ENCODE measurements around the gene HLA-DMA. TPM values are rescaled to one million over a fixed set of nuclear protein-coding genes. Genes with fewer than 3 reads are reported as not detected.

HLA-DMA gene
- total and polyA plus RNA-seq, 4 donors = 6.2 to 15.1 (median 8.9) TPM

DNA sequence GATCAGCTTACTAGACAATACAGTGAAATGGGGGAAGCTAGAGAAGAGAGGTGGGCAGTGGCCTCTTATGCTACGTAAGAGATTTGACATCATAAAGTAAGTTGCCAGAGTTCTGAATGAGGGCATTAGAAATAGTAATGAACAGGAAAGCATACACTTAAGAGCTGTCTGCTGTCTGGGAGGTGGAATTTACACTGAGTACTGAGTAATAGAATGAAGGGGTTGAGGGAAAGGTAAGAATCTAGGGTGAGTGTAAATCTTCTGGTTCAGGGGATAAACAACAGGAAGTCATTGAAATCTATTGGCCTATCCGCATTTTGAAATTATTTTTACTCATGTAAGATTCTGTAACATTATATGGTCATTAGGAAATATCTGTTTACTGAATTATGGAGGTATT is 47.8 kb downstream of the HLA-DMA start:
- WGBS = 64% methylated on average over 2 of the region's 2 CpGs
- DNase-seq (ENCODE audit: low spot score) = no peak
- no peaks in the 10 kb centered on the region for H3K36me3 ChIP-seq (ENCODE audit: control insufficient read depth in 4 of 4, insufficient read depth in 3 of 4, low read depth in 1 of 4, low read length in 3 of 4)
- H3K27me3 ChIP-seq (ENCODE audit: control insufficient read depth in 4 of 4, insufficient read depth in 4 of 4, low read length in 3 of 4) = no peaks in the 10 kb centered on the region
- TF ChIP-seq JUND (IDR thresholded peaks at IDR 0.05) = no peak
- H3K27ac ChIP-seq (ENCODE audit: low read depth in 1 of 2, low read length in 2 of 2) = no peak overlapping the region
- no peak overlapping the region for H3K4me3 ChIP-seq (ENCODE audit: low read depth in 1 of 3, low read length in 3 of 3)
- H3K4me1 ChIP-seq (ENCODE audit: control insufficient read depth in 4 of 4, insufficient read depth in 4 of 4, low read length in 3 of 4) = peaks cover 0 to 2% (median 0%) of the 10 kb centered on the region in 4 donors
- H3K9ac ChIP-seq (ENCODE audit: low read depth in 1 of 2, low read length in 2 of 2) = no peak overlapping the region
- H3K9me3 ChIP-seq (ENCODE audit: control insufficient read depth in 4 of 4, low read length in 3 of 4) = no peaks in the 10 kb centered on the region

DNA sequence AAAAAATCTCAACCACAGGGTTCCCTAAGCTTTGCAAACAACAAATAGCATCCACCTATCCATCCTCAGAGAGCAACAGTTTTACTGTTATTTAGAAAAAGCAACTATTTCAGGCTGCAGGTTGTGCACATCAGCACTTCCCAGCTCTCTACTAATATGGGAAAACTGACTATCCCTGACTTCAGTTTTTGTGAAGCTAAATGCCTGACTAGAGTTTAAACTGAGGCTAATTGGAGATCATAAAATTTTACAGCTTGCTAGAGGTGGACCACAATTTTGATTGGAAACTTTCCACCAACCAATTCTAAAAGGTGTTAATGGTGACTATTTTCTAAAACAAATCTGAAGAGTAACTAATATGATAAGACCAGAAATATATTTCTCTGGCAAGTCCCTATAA is 48.9 kb downstream of the HLA-DMA start:
- Histone ChIP-seq H3K27me3 (ENCODE audit: control insufficient read depth in 4 of 4, insufficient read depth in 4 of 4, low read length in 3 of 4) (no peaks in the 10 kb centered on the region), H3K27ac (ENCODE audit: low read depth in 1 of 2, low read length in 2 of 2) (no peak overlapping the region), H3K4me3 (ENCODE audit: low read depth in 1 of 3, low read length in 3 of 3) (no peak overlapping the region), H3K4me1 (ENCODE audit: control insufficient read depth in 4 of 4, insufficient read depth in 4 of 4, low read length in 3 of 4) (peaks cover 0 to 2% (median 0%) of the 10 kb centered on the region in 4 donors), H3K9ac (ENCODE audit: low read depth in 1 of 2, low read length in 2 of 2) (no peak overlapping the region), H3K9me3 (ENCODE audit: control insufficient read depth in 4 of 4, low read length in 3 of 4) (no peaks in the 10 kb centered on the region), H3K36me3 (ENCODE audit: control insufficient read depth in 4 of 4, insufficient read depth in 3 of 4, low read depth in 1 of 4, low read length in 3 of 4) (no peaks in the 10 kb centered on the region)
- DNase-seq (ENCODE audit: low spot score) = no peak
- no peak for TF ChIP-seq HNF4G (IDR thresholded peaks at IDR 0.05)
- no peak for TF ChIP-seq EGR1 (IDR thresholded peaks at IDR 0.05; ENCODE audit: low read depth in 2 of 2)
- TF ChIP-seq JUND (IDR thresholded peaks at IDR 0.05) = no peak
- TF ChIP-seq RXRA (IDR thresholded peaks at IDR 0.05) = no peak
- TF ChIP-seq, protein P1, sequence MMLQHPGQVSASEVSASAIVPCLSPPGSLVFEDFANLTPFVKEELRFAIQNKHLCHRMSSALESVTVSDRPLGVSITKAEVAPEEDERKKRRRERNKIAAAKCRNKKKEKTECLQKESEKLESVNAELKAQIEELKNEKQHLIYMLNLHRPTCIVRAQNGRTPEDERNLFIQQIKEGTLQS (IDR thresholded peaks at IDR 0.05) = no peak
- no peak for TF ChIP-seq NR2F2 (IDR thresholded peaks at IDR 0.05)
- TF ChIP-seq HNF4A (conservative IDR thresholded peaks at IDR 0.05) = no peak
- no peak for TF ChIP-seq FOXA2 (IDR thresholded peaks at IDR 0.05)
- TF ChIP-seq GABPA (IDR thresholded peaks at IDR 0.05 in 1 of 2, conservative IDR thresholded peaks at IDR 0.05 in 1 of 2) = no peak
- TF ChIP-seq, protein P2, sequence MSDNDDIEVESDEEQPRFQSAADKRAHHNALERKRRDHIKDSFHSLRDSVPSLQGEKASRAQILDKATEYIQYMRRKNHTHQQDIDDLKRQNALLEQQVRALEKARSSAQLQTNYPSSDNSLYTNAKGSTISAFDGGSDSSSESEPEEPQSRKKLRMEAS (IDR thresholded peaks at IDR 0.05) = no peak

Other genes with a start within 250 kb of the HLA-DMA start
- gene HLA-DQA2, start 211.7 kb downstream of the HLA-DMA start, total RNA-seq = under 1 TPM in 1 of 2 donors, not detected in 1; 0.23 TPM
- under 1 TPM; 0.16 to 0.32 TPM for gene HLA-DQA2, start 211.7 kb downstream of the HLA-DMA start, polyA plus RNA-seq
- gene HLA-DQB2, start 189.6 kb downstream of the HLA-DMA start, total RNA-seq = not detected
- gene HLA-DQB2, start 189.6 kb downstream of the HLA-DMA start, polyA plus RNA-seq = under 1 TPM in 1 of 2 donors, not detected in 1; 0.32 TPM
- under 1 TPM in 1 of 2 donors, not detected in 1; 0.25 TPM for gene HLA-DOB, start 136.1 kb downstream of the HLA-DMA start, total RNA-seq
- under 1 TPM; 0.16 to 0.67 TPM for gene HLA-DOB, start 136.1 kb downstream of the HLA-DMA start, polyA plus RNA-seq
- gene TAP2, start 114.4 kb downstream of the HLA-DMA start, total RNA-seq = 1 to 10 TPM; 5.1 to 7.7 TPM
- 10 to 100 TPM in 1 of 2 donors, 1 to 10 TPM in 1; 2.2 to 14.9 TPM for gene TAP2, start 114.4 kb downstream of the HLA-DMA start, polyA plus RNA-seq
- 10 to 100 TPM; 19.9 to 39.1 TPM for gene PSMB8, start 109.0 kb downstream of the HLA-DMA start, total RNA-seq
- gene PSMB8, start 109.0 kb downstream of the HLA-DMA start, polyA plus RNA-seq = 10 to 100 TPM; 49.0 to 75.1 TPM
- gene TAP1, start 99.4 kb downstream of the HLA-DMA start, total RNA-seq = 10 to 100 TPM in 1 of 2 donors, 1 to 10 TPM in 1; 9.8 to 18.2 TPM
- 10 to 100 TPM; 10.3 to 14.3 TPM for gene TAP1, start 99.4 kb downstream of the HLA-DMA start, polyA plus RNA-seq
- 10 to 100 TPM; 11.7 to 13.4 TPM for gene PSMB9, start 98.9 kb downstream of the HLA-DMA start, total RNA-seq
- 10 to 100 TPM; 27.1 to 31.6 TPM for gene PSMB9, start 98.9 kb downstream of the HLA-DMA start, polyA plus RNA-seq
- gene HLA-DMB, start 12.1 kb downstream of the HLA-DMA start, total RNA-seq = 10 to 100 TPM in 1 of 2 donors, 1 to 10 TPM in 1; 8.1 to 13.1 TPM
- gene HLA-DMB, start 12.1 kb downstream of the HLA-DMA start, polyA plus RNA-seq = 1 to 10 TPM; 2.8 to 7.3 TPM
- 100 to 1,000 TPM in 1 of 2 donors, 10 to 100 TPM in 1; 46.0 to 100 TPM for gene BRD2, start 15.5 kb upstream of the HLA-DMA start, total RNA-seq
- 10 to 100 TPM; 29.8 to 54.4 TPM for gene BRD2, start 15.5 kb upstream of the HLA-DMA start, polyA plus RNA-seq
- 1 to 10 TPM; 1.3 to 3.0 TPM for gene HLA-DOA, start 56.5 kb upstream of the HLA-DMA start, total RNA-seq
- 1 to 10 TPM in 1 of 2 donors, under 1 TPM in 1; 0.69 to 1.9 TPM for gene HLA-DOA, start 56.5 kb upstream of the HLA-DMA start, polyA plus RNA-seq
- 10 to 100 TPM; 27.3 to 31.2 TPM for gene HLA-DPA1, start 120.6 kb upstream of the HLA-DMA start, total RNA-seq
- 10 to 100 TPM; 12.0 to 49.3 TPM for gene HLA-DPA1, start 120.6 kb upstream of the HLA-DMA start, polyA plus RNA-seq
- gene HLA-DPB1, start 122.9 kb upstream of the HLA-DMA start, total RNA-seq = 10 to 100 TPM; 23.4 to 24.5 TPM
- gene HLA-DPB1, start 122.9 kb upstream of the HLA-DMA start, polyA plus RNA-seq = 10 to 100 TPM; 15.5 to 37.8 TPM
- gene COL11A2, start 239.4 kb upstream of the HLA-DMA start, total RNA-seq = under 1 TPM; 0.19 to 0.59 TPM
- under 1 TPM; 0.15 to 0.36 TPM for gene COL11A2, start 239.4 kb upstream of the HLA-DMA start, polyA plus RNA-seq
- gene RXRB, start 247.6 kb upstream of the HLA-DMA start, total RNA-seq = 10 to 100 TPM in 1 of 2 donors, 1 to 10 TPM in 1; 9.5 to 19.4 TPM
- 10 to 100 TPM in 1 of 2 donors, 1 to 10 TPM in 1; 7.7 to 13.9 TPM for gene RXRB, start 247.6 kb upstream of the HLA-DMA start, polyA plus RNA-seq
- gene SLC39A7, start 247.8 kb upstream of the HLA-DMA start, total RNA-seq = 100 to 1,000 TPM in 1 of 2 donors, 10 to 100 TPM in 1; 45.0 to 112 TPM
- 10 to 100 TPM in 1 of 2 donors, 1 to 10 TPM in 1; 8.9 to 97.3 TPM for gene SLC39A7, start 247.8 kb upstream of the HLA-DMA start, polyA plus RNA-seq

Data from liver (tissue), 9 donors.